T47D (cell line): ENCODE data around the gene PEMT.

Experiments
- DNase-seq, 2 experiments: peaks; one replicate each; pipeline versions ENCODE4 v3.0.0 to v3.0.0-alpha.2; 2011 to 2012; ENCODE audit warnings: low read depth in 1 of 2, low spot score in 1 of 2
- JUND ChIP-seq: IDR thresholded peaks from 2 replicates; pipeline ENCODE4 v1.6.1; 2012; ENCODE audit warnings: low read depth
- in situ Hi-C: cut with HindIII; loops from 2 replicates; pipeline ENCODE4 v1.10.0; 2016; ENCODE audit warnings: low sequenced_read_pairs, low pct_unique_long_range_greater_than_20kb

The PEMT gene

GRCh38 chr17:17500999-17501605, 90.4 kb downstream of the PEMT start:
- in situ Hi-C loops: no loop called here
- no peak for TF ChIP-seq JUND
- DNase-seq: peak in 1 of 2 experiments; percentile 52

DNA sequence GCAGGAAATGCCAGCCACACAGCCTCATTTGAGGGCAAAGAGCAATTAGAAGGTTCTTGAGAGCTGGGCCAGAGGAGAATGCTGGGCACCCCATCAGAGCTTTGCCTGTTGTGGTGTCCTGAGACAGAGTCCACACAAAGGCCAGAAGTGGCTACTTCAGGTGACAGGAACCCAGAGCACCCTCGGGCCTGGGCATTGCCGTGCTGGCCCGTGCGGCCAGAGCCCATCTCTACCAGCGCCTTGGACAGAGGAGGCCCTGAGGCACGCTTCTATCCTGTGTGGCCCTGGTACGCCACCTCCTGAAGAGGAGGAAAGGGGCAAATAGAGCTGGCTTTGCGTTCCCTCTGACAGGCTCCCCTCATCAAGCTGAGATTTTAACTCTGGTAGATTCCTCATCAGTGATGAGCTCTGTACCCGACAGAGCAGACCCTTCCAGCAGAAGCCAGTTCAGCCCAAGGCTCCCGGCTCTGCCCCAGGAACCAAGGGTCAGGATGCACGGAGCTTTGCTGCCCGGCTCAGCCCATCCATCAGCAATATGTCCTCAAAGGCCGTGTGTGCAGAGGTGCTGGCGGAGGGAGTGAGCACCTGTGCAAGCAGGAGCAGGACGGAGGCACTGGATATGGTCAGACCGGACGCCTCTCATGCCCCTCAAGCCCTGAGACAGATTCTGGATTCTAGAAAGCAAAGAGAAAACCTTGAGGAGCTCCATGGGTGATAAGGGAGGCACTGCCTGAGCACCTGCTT, 91.9 kb downstream of the PEMT start:
- no peak for TF ChIP-seq JUND
- DNase-seq: no peak
- in situ Hi-C loops: no loop called here

DNA sequence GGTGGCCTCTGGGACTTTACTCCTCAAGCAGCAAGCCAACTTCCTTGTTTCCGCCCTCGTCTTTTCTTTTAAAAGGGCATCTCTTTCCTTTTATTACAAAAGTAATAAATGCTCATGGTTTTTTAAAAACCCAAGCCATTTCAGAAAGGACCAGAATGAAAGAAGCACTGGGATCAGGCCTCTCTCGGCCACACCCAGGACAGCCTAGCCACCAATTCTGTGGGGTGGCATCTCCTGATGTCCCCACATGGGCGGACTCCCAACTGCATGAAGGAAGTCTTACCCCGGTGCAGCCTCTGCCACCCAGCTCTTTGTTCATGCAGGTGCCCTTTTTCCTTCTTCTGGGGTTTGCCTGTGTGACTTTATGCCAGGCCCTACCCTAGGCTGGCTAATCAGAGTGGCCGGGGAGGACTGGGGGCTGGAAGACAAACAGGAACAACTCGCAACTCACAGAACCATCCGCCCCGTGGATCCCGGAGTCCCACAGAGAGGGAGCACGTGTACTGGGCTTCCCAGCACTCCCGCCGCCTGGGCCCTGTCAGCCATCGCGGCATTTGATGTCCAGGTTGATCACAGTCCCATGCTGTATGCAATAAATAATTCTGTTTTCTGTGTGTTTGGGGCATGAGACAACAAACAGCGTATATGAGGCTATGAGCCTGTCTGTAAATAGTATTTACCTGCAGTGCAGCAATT, 92.8 kb downstream of the PEMT start:
- in situ Hi-C loops: no loop called here
- no peak for DNase-seq
- TF ChIP-seq JUND: no peak

DNA sequence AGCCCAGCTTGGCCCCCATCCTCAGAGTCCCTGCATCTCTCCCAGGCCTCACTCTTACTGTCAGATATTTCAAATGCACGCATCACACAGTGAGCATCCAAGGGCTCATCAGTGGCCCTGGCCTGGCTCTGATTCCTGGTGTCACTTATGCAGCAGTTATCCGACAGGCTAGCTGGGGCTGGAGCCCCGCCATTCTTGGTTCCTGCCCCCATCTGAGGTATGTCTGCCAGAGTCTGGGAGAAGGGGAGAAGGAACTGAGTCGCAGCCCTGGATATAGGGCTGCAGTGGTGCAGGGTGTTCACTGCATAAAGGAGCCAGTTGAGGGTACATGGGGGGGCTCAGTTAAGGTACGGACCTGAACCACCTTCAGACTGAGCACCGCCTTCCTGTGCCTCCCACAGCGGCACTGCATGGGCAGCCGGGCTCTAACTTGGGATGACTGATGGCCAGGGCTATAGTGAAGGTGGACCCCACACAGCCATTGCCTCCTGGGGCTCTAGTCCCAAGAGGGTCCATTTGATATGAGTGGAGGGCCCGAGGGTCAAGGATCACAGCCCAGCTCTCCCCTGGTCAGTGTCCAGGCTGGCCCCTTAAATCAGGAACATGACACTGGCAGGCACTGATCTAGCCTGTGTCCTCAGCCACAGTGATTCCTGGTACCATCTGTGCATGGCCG, 93.5 kb downstream of the PEMT start:
- in situ Hi-C loops: no loop called here
- TF ChIP-seq JUND: no peak
- no peak for DNase-seq

DNA sequence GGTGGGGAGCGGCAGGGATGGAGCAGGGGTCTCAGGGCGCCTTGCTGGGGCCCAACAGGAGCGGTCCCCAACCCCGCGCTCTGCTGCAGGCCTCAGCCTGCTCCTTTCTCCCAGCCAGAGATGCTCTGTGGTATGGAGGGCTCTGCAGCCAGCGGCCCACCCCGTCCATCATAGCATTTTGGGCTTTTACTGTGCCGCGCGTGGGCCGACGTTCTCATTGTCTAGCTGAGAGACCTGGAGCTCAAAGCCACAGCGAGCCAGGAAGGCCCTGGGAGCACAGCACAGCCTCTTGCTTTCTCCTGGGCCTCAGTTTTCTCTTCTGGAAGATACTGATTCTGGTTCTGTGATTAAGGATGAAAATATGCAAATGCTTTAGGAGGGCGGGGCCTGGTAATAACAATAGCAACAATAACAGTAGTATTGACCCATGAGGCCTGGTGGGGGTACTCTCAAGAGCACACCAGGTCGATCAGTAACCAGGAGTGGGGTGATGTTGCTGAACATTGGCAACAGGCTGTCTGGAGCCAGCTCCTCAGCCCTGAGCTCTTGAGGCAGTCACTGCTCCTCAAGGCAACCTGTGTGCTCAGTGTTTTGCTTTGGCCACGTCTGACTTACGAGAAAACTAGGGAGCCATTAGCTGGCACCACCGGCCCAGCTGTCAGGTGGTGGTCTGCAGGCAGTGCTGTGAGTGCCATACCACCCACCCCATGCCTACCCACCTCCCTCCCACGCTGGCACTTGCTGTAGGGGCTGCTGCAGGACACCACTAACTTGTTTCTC, 94.3 kb downstream of the PEMT start:
- no peak for TF ChIP-seq JUND
- no peak for DNase-seq
- in situ Hi-C loops: no loop called here

DNA sequence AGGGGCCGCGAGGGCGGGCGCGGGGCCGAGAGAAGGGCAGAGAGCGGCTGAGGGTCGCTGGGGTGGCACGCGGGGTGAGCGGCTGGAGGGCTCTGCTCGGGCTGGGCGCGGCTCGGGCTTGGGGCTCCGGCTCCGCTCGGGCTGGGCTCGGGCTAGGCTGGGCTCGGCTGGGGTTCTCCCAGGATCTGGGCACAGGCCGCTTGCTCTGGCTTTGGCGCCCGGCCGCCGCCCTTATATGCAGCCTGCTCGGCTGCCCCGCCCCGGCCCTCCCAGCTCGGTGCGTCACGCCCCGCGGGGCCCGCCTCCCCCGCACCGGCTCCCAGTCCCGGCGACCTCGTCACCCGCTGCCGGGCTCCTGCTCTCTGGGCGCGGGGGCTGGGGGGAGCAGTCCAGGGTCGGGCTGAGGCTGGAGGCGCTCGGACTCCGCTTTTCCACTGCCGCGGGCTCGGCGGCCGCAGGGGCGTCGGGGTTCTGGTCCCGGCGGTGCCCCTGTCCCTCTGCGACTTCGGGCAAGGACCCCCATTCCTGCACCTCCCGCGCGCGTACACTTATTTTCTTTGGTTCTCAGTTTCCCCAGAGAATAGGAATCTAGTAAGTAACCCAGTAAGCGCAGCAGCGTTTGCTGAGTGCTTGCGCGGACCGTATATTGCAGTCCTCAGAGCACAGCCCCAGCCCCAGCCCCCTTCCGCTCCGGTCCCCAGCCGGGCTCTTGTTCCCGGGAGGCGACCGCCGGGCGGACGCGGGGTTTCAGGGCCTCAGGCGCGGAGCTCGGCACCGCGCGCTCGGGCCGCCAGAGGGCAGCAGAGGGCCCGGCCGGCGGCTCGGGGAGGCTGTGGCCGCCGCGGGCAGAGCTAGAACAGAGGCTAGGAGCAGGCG, 95.1 kb downstream of the PEMT start, which contains the start of gene RASD1:
Gene RASD1, minus strand, starts transcription at position 207 of the 876 bp plus-strand sequence. CDS start 214 bp downstream, outside the sequence.
- in situ Hi-C loops: no loop called here
- TF ChIP-seq JUND: no peak
- peak; percentile 50 to 71 for DNase-seq

DNA sequence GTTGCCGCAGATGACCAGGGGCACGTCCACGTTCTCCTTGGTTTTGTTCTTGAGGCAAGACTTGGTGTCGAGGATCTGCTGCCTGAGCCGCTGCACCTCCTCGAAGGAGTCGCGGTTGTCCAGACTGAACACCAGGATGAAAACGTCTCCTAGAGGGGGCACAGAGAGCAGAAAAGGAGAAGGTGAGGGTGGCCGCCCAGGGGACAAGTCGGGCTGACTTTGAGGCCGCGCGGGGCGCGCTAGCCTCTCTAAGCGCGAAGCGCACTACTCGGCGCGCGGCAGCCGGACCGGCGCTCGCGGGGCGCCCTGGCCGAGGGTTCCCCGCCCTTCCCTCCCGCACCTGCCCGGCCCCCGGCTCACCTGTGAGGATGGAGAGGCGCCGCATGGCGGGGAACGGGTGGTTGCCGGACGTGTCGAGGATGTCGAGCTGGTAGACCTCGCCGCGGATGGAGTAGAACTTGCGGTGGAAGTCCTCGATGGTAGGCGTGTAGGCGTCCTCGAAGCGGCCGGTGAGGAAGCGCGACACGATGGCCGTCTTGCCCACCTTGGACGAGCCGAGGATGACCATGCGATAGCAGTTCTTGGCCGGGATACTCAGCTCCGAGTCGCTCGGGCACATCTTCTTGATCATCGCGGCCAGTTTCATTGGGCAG, 95.8 kb downstream of the PEMT start:
- DNase-seq: no peak
- no peak for TF ChIP-seq JUND
- in situ Hi-C loops: no loop called here

- no peak for DNase-seq
- TF ChIP-seq JUND: no peak
- in situ Hi-C loops: no loop called here
Observed at GRCh38 chr17:17494870-17495535, 96.5 kb downstream of the PEMT start.

GRCh38 chr17:17494499-17494869, 97.0 kb downstream of the PEMT start:
- in situ Hi-C loops: no loop called here
- TF ChIP-seq JUND: no peak
- DNase-seq: no peak

DNA sequence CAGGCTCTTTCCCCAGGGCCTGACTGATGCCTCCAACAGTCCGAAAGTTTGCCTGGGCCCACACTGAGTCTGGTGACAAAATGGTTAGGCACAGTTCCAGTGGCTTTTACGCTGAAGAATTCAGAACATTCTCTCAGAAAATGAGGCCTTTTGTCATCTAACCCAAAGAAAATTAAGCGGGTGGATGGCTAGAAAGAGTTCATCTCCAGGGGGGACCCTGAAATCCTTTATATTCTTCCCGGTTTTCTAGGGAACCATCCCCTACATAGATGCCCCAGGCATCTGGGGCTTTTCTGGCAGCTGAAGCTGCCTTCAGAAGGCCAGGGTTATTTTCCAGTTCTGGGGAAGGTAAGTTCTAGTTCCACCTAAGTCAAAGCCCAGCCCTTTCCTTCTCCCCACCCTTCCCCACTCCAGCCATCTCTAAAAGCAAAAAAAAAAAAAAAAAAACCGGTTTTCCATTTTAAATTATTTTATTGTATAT, 97.5 kb downstream of the PEMT start:
- DNase-seq: no peak
- in situ Hi-C loops: no loop called here
- TF ChIP-seq JUND: no peak
